ENCODE data around the gene ABCA8. TPM values are rescaled to one million over a fixed set of nuclear protein-coding genes. Genes with fewer than 3 reads are reported as not detected.

The ABCA8 gene
- total RNA-seq, 4 donors from 2014 or later: 235 to 365 (median 316) TPM

GRCh38 chr17:68861602-68862001, 93.6 kb downstream of the ABCA8 start:
- Histone ChIP-seq H3K4me3 (no peak overlapping the region), H3K27me3 (no peaks in the 10 kb centered on the region), H3K27ac (peak overlapping the region in 2 of 4 donors; percentile 61 to 70), H3K9me3 (peaks cover 0 to 17% (median 0%) of the 10 kb centered on the region in 4 donors), H3K4me1 (peaks cover 0 to 9% (median 2%) of the 10 kb centered on the region in 4 donors), H3K36me3 (peaks cover 0 to 11% (median 0%) of the 10 kb centered on the region in 3 donors)
- no peak for DNase-seq (ENCODE audit: low spot score in 2 of 2)
- TF ChIP-seq EP300 (IDR thresholded peaks at IDR 0.05): peak in 1 of 2 donors; percentile 14
- TF ChIP-seq, protein P1, sequence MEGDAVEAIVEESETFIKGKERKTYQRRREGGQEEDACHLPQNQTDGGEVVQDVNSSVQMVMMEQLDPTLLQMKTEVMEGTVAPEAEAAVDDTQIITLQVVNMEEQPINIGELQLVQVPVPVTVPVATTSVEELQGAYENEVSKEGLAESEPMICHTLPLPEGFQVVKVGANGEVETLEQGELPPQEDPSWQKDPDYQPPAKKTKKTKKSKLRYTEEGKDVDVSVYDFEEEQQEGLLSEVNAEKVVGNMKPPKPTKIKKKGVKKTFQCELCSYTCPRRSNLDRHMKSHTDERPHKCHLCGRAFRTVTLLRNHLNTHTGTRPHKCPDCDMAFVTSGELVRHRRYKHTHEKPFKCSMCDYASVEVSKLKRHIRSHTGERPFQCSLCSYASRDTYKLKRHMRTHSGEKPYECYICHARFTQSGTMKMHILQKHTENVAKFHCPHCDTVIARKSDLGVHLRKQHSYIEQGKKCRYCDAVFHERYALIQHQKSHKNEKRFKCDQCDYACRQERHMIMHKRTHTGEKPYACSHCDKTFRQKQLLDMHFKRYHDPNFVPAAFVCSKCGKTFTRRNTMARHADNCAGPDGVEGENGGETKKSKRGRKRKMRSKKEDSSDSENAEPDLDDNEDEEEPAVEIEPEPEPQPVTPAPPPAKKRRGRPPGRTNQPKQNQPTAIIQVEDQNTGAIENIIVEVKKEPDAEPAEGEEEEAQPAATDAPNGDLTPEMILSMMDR (IDR thresholded peaks at IDR 0.05): no peak
- 24 to 41% methylated on average over 1 of the region's 1 CpG for WGBS, 2 donors

DNA sequence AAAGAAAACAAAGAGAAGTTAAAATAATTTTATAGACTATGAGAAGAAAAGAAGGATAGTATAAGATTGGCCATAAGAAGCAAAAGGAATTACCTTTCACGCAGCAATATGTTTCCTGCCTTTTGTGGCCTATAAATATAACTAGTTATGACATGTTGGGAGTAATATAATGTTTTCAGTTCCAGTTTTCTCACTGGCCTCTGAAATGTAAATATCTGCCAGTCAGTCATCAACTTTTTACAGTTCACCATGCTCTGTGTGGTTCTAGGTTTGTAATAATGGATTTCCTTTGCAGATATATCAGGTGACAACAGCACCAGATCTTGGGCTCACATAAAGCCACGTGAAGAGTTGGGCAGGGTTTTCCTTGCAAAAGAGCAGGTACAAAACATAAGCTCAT, 94.3 kb downstream of the ABCA8 start:
- no peak for TF ChIP-seq POLR2A (IDR thresholded peaks at IDR 0.05)
- TF ChIP-seq EP300 (IDR thresholded peaks at IDR 0.05): no peak
- TF ChIP-seq, protein P1 (IDR thresholded peaks at IDR 0.05): no peak
- 64 to 76% methylated on average over 2 of the region's 2 CpGs for WGBS, 2 donors

DNA sequence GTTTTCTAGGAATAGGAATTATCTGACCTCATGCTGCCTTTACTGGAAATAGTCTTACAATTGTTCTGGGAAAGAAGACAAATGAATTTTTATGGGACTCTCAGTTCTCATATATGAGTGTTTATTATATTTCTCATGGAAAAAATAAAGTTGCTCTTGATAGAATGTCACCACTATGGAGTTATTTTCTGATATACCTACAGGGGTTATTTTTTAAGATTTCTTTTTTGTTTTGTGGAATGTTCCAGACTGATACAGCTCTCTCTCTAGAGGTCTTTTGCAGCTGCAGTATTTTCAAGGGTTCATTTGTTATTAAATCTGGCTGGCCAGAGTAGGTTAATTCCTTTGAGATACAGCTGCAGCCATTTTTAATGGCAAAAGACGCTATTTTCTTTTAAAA, 100.7 kb downstream of the ABCA8 start:
- no peak overlapping the region for H3K4me3 ChIP-seq
- H3K36me3 ChIP-seq: no peaks in the 10 kb centered on the region
- 45 to 63% methylated on average over 1 of the region's 1 CpG for WGBS, 2 donors
- peaks cover 0 to 10% (median 0%) of the 10 kb centered on the region in 4 donors for H3K9me3 ChIP-seq
- no peak for TF ChIP-seq EP300 (IDR thresholded peaks at IDR 0.05)
- TF ChIP-seq, protein P1 (IDR thresholded peaks at IDR 0.05): no peak
- no peak for TF ChIP-seq POLR2A (IDR thresholded peaks at IDR 0.05)
- peaks cover 0 to 49% (median 13%) of the 10 kb centered on the region in 4 donors for H3K4me1 ChIP-seq
- no peak overlapping the region for H3K27ac ChIP-seq
- no peak for DNase-seq (ENCODE audit: low spot score in 2 of 2)
- no peaks in the 10 kb centered on the region for H3K27me3 ChIP-seq

More for the DNA sequence above, 94.3 kb downstream of the ABCA8 start:
- no peak for DNase-seq (ENCODE audit: low spot score in 2 of 2)
- H3K9me3 ChIP-seq: peaks cover 0 to 16% (median 0%) of the 10 kb centered on the region in 4 donors
- H3K4me1 ChIP-seq: peaks cover 0 to 9% (median 2%) of the 10 kb centered on the region in 4 donors
- H3K27me3 ChIP-seq: no peaks in the 10 kb centered on the region
- H3K27ac ChIP-seq: peak overlapping the region in 2 of 4 donors; percentile 18 to 70
- H3K4me3 ChIP-seq: no peak overlapping the region
- H3K36me3 ChIP-seq: peaks cover 0 to 4% (median 0%) of the 10 kb centered on the region in 3 donors

DNA sequence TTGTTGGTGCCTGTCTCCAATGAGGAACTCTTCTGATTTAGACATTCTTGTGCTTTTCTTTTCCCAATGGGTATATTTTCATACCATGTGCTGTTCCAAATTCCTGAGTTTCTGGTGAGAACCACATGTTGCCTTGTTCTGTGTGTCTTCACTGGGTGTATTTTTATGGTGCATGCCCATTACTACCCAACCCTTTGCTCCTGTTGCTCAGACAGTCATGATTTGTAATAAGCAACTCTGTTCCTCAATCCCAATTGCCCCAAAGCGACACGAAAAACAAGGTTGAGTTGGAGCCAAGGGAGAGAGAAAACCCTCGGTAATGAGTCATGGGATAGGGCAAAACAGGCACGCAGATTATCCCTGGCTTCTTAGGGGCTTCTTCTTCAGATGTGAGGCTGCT, 101.8 kb downstream of the ABCA8 start:
- H3K9me3 ChIP-seq: peaks cover 0 to 5% (median 0%) of the 10 kb centered on the region in 4 donors
- TF ChIP-seq POLR2A (IDR thresholded peaks at IDR 0.05) (no peak), EP300 (IDR thresholded peaks at IDR 0.05) (no peak)
- TF ChIP-seq, protein P1 (IDR thresholded peaks at IDR 0.05): no peak
- no peak for DNase-seq (ENCODE audit: low spot score in 2 of 2)
- peak overlapping the region in 1 of 4 donors; percentile 11 for H3K27ac ChIP-seq
- WGBS, 2 donors: 73 to 87% methylated on average over 4 of the region's 4 CpGs
- H3K4me3 ChIP-seq: no peak overlapping the region
- H3K4me1 ChIP-seq: peaks cover 0 to 49% (median 13%) of the 10 kb centered on the region in 4 donors
- H3K36me3 ChIP-seq: no peaks in the 10 kb centered on the region
- no peaks in the 10 kb centered on the region for H3K27me3 ChIP-seq

- H3K36me3 ChIP-seq: no peaks in the 10 kb centered on the region
- H3K4me3 ChIP-seq: no peak overlapping the region
- 49 to 68% methylated on average over 5 of the region's 5 CpGs for WGBS, 2 donors
- peak overlapping the region in 1 of 4 donors; percentile 11 for H3K27ac ChIP-seq
- no peaks in the 10 kb centered on the region for H3K27me3 ChIP-seq
- DNase-seq (ENCODE audit: low spot score in 2 of 2): no peak
- TF ChIP-seq POLR2A (IDR thresholded peaks at IDR 0.05): no peak
- peaks cover 0 to 1% (median 0%) of the 10 kb centered on the region in 4 donors for H3K9me3 ChIP-seq
- peaks cover 0 to 49% (median 13%) of the 10 kb centered on the region in 4 donors for H3K4me1 ChIP-seq
These were observed 102.2 kb downstream of the ABCA8 start for GRCh38 chr17:68853036-68853435.
